Activated CD8-positive, alpha-beta T cell treated with anti-CD3 and anti-CD28 coated beads, Interleukin-2, amount 10 ng/mL, durations not matched to agents 7 days and 5 days (primary cell): ENCODE data around the gene LDAF1. TPM values are rescaled to one million over a fixed set of nuclear protein-coding genes. Genes with fewer than 3 reads are reported as not detected.
"Not testable (repeated sequence)": the region's sequence is repeated elsewhere in the genome, so short reads cannot be mapped to it uniquely, and the experiment has no call there.

Experiments
- ATAC-seq: fragments of 150-1000 bp; cut with Tn5 transposase; one replicate; pipeline ENCODE4 v1.10.0; 2021; ENCODE audit warnings: moderate library complexity
- CTCF ChIA-PET: fragments of 350-600 bp; sonication (Branson Sonifier 250); formaldehyde crosslinking; loops from one replicate; lab custom pipeline; 2021; ENCODE audit warnings: antibody characterized with exemption; lab: Charles Lee
- POLR2A ChIA-PET: fragments of 350-600 bp; sonication (Branson Sonifier 250); formaldehyde crosslinking; loops from one replicate; lab custom pipeline; 2021; ENCODE audit warnings: antibody characterized with exemption; lab: Charles Lee
- DNase-seq: peaks from one replicate; pipeline ENCODE4 v3.0.0-alpha.2; 2020
- H3K27ac Mint-ChIP-seq: one replicate; pipeline ENCODE4 v1.8.0; 2021; ENCODE audit warnings: mild to moderate bottlenecking, mixed read lengths
- H3K27me3 Mint-ChIP-seq: one replicate; pipeline ENCODE4 v1.8.0; 2021; ENCODE audit warnings: low read depth, mixed read lengths
- H3K36me3 Mint-ChIP-seq: one replicate; pipeline ENCODE4 v1.8.0; 2021; ENCODE audit warnings: low read depth, mixed read lengths
- H3K4me1 Mint-ChIP-seq: one replicate; pipeline ENCODE4 v1.8.0; 2021; ENCODE audit warnings: low read depth, mixed read lengths
- H3K4me3 Mint-ChIP-seq: one replicate; pipeline ENCODE4 v1.8.0; 2021; ENCODE audit warnings: mild to moderate bottlenecking, mixed read lengths
- H3K9me3 Mint-ChIP-seq: one replicate; pipeline ENCODE4 v1.8.0; 2022; ENCODE audit warnings: mixed read lengths; ENCODE audit not compliant: insufficient read depth
- total RNA-seq, 2 experiments: library from RNA; stranded (reverse); gene quantifications; one replicate each; pipeline ENCODE4 v1.2.3, GENCODE V29; 2021

Gene LDAF1
- total RNA-seq, 2 experiments from 2014 or later: 8.5 to 12.8 TPM

- H3K36me3 Mint-ChIP-seq: peaks cover 22% of the 10 kb centered on the region
- no peak overlapping the region for H3K27ac Mint-ChIP-seq
- H3K4me3 Mint-ChIP-seq: no peak overlapping the region
- H3K9me3 Mint-ChIP-seq: no peaks in the 10 kb centered on the region
- no peak for ATAC-seq
- ChIA-PET CTCF (interaction anchor here (1.4 kb wide), 1 partner anchor 10 kb away, joined by 5 read pairs; no protein-coding TSS in a partner anchor), POLR2A (no interaction called here)
- no peaks in the 10 kb centered on the region for H3K27me3 Mint-ChIP-seq
- no peak for DNase-seq
- H3K4me1 Mint-ChIP-seq: peaks cover 3% of the 10 kb centered on the region
These were observed 27.3 kb downstream of the LDAF1 start for GRCh38 chr16:21185659-21186325.

GRCh38 chr16:21186326-21186691 lies 27.8 kb downstream of the LDAF1 start:
- no peak for DNase-seq
- Mint-ChIP-seq H3K9me3 (no peaks in the 10 kb centered on the region), H3K4me1 (peaks cover 3% of the 10 kb centered on the region), H3K27me3 (no peaks in the 10 kb centered on the region), H3K36me3 (peaks cover 18% of the 10 kb centered on the region), H3K27ac (no peak overlapping the region), H3K4me3 (no peak overlapping the region)
- ATAC-seq: no peak
- POLR2A ChIA-PET: no interaction called here
- CTCF ChIA-PET: interaction anchor here (0.9 to 1.4 kb wide), 2 partner anchors 10 to 91 kb away, joined by 3 to 5 read pairs; no protein-coding TSS in a partner anchor

GRCh38 chr16:21189311-21189710 lies 30.8 kb downstream of the LDAF1 start:
- H3K4me1 Mint-ChIP-seq: peaks cover 3% of the 10 kb centered on the region
- POLR2A ChIA-PET: interaction anchor here (0.6 kb wide), 1 partner anchor 35 kb away, joined by 3 read pairs; no protein-coding TSS in a partner anchor
- no peaks in the 10 kb centered on the region for H3K36me3 Mint-ChIP-seq
- H3K27me3 Mint-ChIP-seq: peaks cover 11% of the 10 kb centered on the region
- ATAC-seq (no peak), DNase-seq (no peak)
- no peak overlapping the region for H3K4me3 Mint-ChIP-seq
- no peaks in the 10 kb centered on the region for H3K9me3 Mint-ChIP-seq
- no peak overlapping the region for H3K27ac Mint-ChIP-seq
- CTCF ChIA-PET: interaction anchor here (0.6 to 2.5 kb wide), 9 partner anchors 11 to 832 kb away, joined by 3 to 8 read pairs (median 3); no protein-coding TSS in a partner anchor

GRCh38 chr16:21190013-21190412 lies 31.5 kb downstream of the LDAF1 start:
- Mint-ChIP-seq H3K27me3 (peaks cover 17% of the 10 kb centered on the region), H3K4me1 (peaks cover 3% of the 10 kb centered on the region), H3K36me3 (no peaks in the 10 kb centered on the region), H3K9me3 (no peaks in the 10 kb centered on the region), H3K27ac (no peak overlapping the region), H3K4me3 (no peak overlapping the region)
- ChIA-PET CTCF (interaction anchor here (0.8 to 2.5 kb wide), 2 partner anchors 111 to 337 kb away, joined by 4 to 7 read pairs; no protein-coding TSS in a partner anchor), POLR2A (no interaction called here)
- ATAC-seq (no peak), DNase-seq (no peak)

- Mint-ChIP-seq H3K27ac (no peak overlapping the region), H3K4me3 (no peak overlapping the region), H3K36me3 (no peaks in the 10 kb centered on the region), H3K4me1 (peaks cover 3% of the 10 kb centered on the region), H3K27me3 (peaks cover 17% of the 10 kb centered on the region), H3K9me3 (no peaks in the 10 kb centered on the region)
- ATAC-seq (no peak), DNase-seq (no peak)
- CTCF ChIA-PET: interaction anchor here (2.5 kb wide), 1 partner anchor 110 kb away, joined by 7 read pairs; no protein-coding TSS in a partner anchor
- POLR2A ChIA-PET: no interaction called here
These were observed 32.1 kb downstream of the LDAF1 start for GRCh38 chr16:21190599-21190998.

- H3K4me1 Mint-ChIP-seq: peaks cover 3% of the 10 kb centered on the region
- no peak overlapping the region for H3K4me3 Mint-ChIP-seq
- no peaks in the 10 kb centered on the region for H3K9me3 Mint-ChIP-seq
- DNase-seq (no peak), ATAC-seq (no peak)
- H3K27ac Mint-ChIP-seq: no peak overlapping the region
- ChIA-PET POLR2A (no interaction called here), CTCF (no interaction called here)
- no peaks in the 10 kb centered on the region for H3K36me3 Mint-ChIP-seq
- H3K27me3 Mint-ChIP-seq: peaks cover 19% of the 10 kb centered on the region
These were observed 34.5 kb downstream of the LDAF1 start for GRCh38 chr16:21192991-21193390.

- H3K27ac Mint-ChIP-seq: no peak overlapping the region
- CTCF ChIA-PET: no interaction called here
- H3K9me3 Mint-ChIP-seq: no peaks in the 10 kb centered on the region
- H3K27me3 Mint-ChIP-seq: peaks cover 23% of the 10 kb centered on the region
- ATAC-seq (no peak), DNase-seq (no peak)
- no peaks in the 10 kb centered on the region for H3K36me3 Mint-ChIP-seq
- POLR2A ChIA-PET: no interaction called here
- H3K4me3 Mint-ChIP-seq: no peak overlapping the region
- no peaks in the 10 kb centered on the region for H3K4me1 Mint-ChIP-seq
These were observed 36.4 kb downstream of the LDAF1 start for GRCh38 chr16:21194771-21195301.

GRCh38 chr16:21195330-21195729 lies 36.9 kb downstream of the LDAF1 start:
- CTCF ChIA-PET, H3K9me3 Mint-ChIP-seq, H3K27ac Mint-ChIP-seq, DNase-seq, ATAC-seq, POLR2A ChIA-PET, H3K4me1 Mint-ChIP-seq, H3K36me3 Mint-ChIP-seq, H3K4me3 Mint-ChIP-seq: not testable (repeated sequence)
- peaks cover 24% of the 10 kb centered on the region for H3K27me3 Mint-ChIP-seq

- ATAC-seq: no peak
- CTCF ChIA-PET: no interaction called here
- Mint-ChIP-seq H3K4me1 (no peaks in the 10 kb centered on the region), H3K36me3 (no peaks in the 10 kb centered on the region), H3K9me3 (no peaks in the 10 kb centered on the region), H3K27ac (no peak overlapping the region), H3K27me3 (peaks cover 30% of the 10 kb centered on the region), H3K4me3 (no peak overlapping the region)
- POLR2A ChIA-PET: no interaction called here
- DNase-seq: no peak
These were observed 38.6 kb downstream of the LDAF1 start for GRCh38 chr16:21197112-21197511.

GRCh38 chr16:21197621-21198020 lies 39.1 kb downstream of the LDAF1 start:
- CTCF ChIA-PET: no interaction called here
- no peaks in the 10 kb centered on the region for H3K4me1 Mint-ChIP-seq

GRCh38 chr16:21199607-21200218 lies 41.2 kb downstream of the LDAF1 start:
- ATAC-seq (no peak), DNase-seq (no peak)
- ChIA-PET CTCF (no interaction called here), POLR2A (no interaction called here)
- no peaks in the 10 kb centered on the region for H3K9me3 Mint-ChIP-seq
- no peak overlapping the region for H3K4me3 Mint-ChIP-seq
- peaks cover 31% of the 10 kb centered on the region for H3K27me3 Mint-ChIP-seq
- no peak overlapping the region for H3K27ac Mint-ChIP-seq
- no peaks in the 10 kb centered on the region for H3K36me3 Mint-ChIP-seq
- H3K4me1 Mint-ChIP-seq: no peaks in the 10 kb centered on the region

More at GRCh38 chr16:21197621-21198020, 39.1 kb downstream of the LDAF1 start:
- no peaks in the 10 kb centered on the region for H3K9me3 Mint-ChIP-seq
- H3K27ac Mint-ChIP-seq: no peak overlapping the region
- no peak overlapping the region for H3K4me3 Mint-ChIP-seq
- H3K27me3 Mint-ChIP-seq: peaks cover 30% of the 10 kb centered on the region
- no peaks in the 10 kb centered on the region for H3K36me3 Mint-ChIP-seq
- no peak for DNase-seq
- ATAC-seq: no peak
- POLR2A ChIA-PET: no interaction called here
